Activated CD8-positive, alpha-beta memory T cell treated with anti-CD3 and anti-CD28 coated beads for 1 hour (primary cell): Measurements from ENCODE around the gene GTF3C4.
"Not testable (repeated sequence)": the region's sequence is repeated elsewhere in the genome, so short reads cannot be mapped to it uniquely, and the experiment has no call there.

Experiments
- DNase-seq, 2 donors: peaks; one replicate each; pipeline ENCODE4 v3.0.0-alpha.2; 2020; ENCODE audit warnings: low read depth in 1 of 2; ENCODE audit errors: extremely low read depth in 1 of 2

Gene GTF3C4

GRCh38 chr9:132698989-132699388 lies 28.7 kb downstream of the GTF3C4 start:
- no peak for DNase-seq

- no peak for DNase-seq
These were observed 29.7 kb downstream of the GTF3C4 start for GRCh38 chr9:132699956-132700355.

- no peak for DNase-seq
These were observed 32.0 kb downstream of the GTF3C4 start for GRCh38 chr9:132702254-132702653.

GRCh38 chr9:132703336-132703735 lies 33.1 kb downstream of the GTF3C4 start:
- no peak for DNase-seq

GRCh38 chr9:132708239-132708638 lies 38.0 kb downstream of the GTF3C4 start:
- no peak for DNase-seq

GRCh38 chr9:132708769-132709430 lies 38.6 kb downstream of the GTF3C4 start:
- no peak for DNase-seq

GRCh38 chr9:132710333-132710732 lies 40.1 kb downstream of the GTF3C4 start:
- DNase-seq: no peak

- DNase-seq: not testable (repeated sequence)
These were observed 40.9 kb downstream of the GTF3C4 start for GRCh38 chr9:132711152-132711551.

GRCh38 chr9:132711846-132712245 lies 41.6 kb downstream of the GTF3C4 start:
- no peak for DNase-seq

- DNase-seq: no peak
These were observed 42.5 kb downstream of the GTF3C4 start for GRCh38 chr9:132712753-132713152.

- DNase-seq: no peak
These were observed 45.7 kb downstream of the GTF3C4 start for GRCh38 chr9:132716007-132716406.

- no peak for DNase-seq
These were observed 47.2 kb downstream of the GTF3C4 start for GRCh38 chr9:132717326-132717945.

- DNase-seq: not testable (repeated sequence)
These were observed 48.2 kb downstream of the GTF3C4 start for GRCh38 chr9:132718381-132718928.

- no peak for DNase-seq
These were observed 51.4 kb downstream of the GTF3C4 start for GRCh38 chr9:132721661-132722060.

- no peak for DNase-seq
These were observed 52.4 kb downstream of the GTF3C4 start for GRCh38 chr9:132722564-132723065.

- no peak for DNase-seq
These were observed 53.5 kb downstream of the GTF3C4 start for GRCh38 chr9:132723809-132724208.

- no peak for DNase-seq
These were observed 55.0 kb downstream of the GTF3C4 start for GRCh38 chr9:132725306-132725705.

- DNase-seq: no peak
These were observed 56.4 kb downstream of the GTF3C4 start for GRCh38 chr9:132726576-132727130.

- DNase-seq: no peak
These were observed 57.8 kb downstream of the GTF3C4 start for GRCh38 chr9:132728071-132728470.

GRCh38 chr9:132728497-132728896 lies 58.2 kb downstream of the GTF3C4 start:
- no peak for DNase-seq

- no peak for DNase-seq
These were observed 59.1 kb downstream of the GTF3C4 start for GRCh38 chr9:132729235-132729890.
